CD14-positive monocyte (primary cell): ENCODE data around the gene OR8B8. TPM values are rescaled to one million over a fixed set of nuclear protein-coding genes. Genes with fewer than 3 reads are reported as not detected.

ENCODE experiments used
- DNase-seq, 3 donors: peaks; one replicate each; pipeline ENCODE4 v3.0.0-alpha.2; 2011 to 2022
- H2AFZ ChIP-seq: 2 replicates; pipeline ENCODE4 v1.6.0; 2012; ENCODE audit warnings: mild to moderate bottlenecking, low read depth, low read length, inconsistent platforms; ENCODE audit not compliant: insufficient read depth, poor library complexity, severe bottlenecking
- H3K27ac ChIP-seq, 2 donors: 1 replicate in 1 of 2; 2 replicates in 1 of 2; pipeline ENCODE4 v1.5.1; 2012 to 2013; ENCODE audit warnings: low read length in 2 of 2, control low read depth in 1 of 2, inconsistent platforms in 1 of 2, low read depth in 1 of 2, mild to moderate bottlenecking in 1 of 2
- H3K27me3 ChIP-seq, 2 donors: one replicate each; pipeline versions ENCODE4 v1.6.0 to v1.6.1; 2011 to 2013; ENCODE audit warnings: low read length in 2 of 2; ENCODE audit not compliant: control insufficient read depth in 2 of 2, insufficient read depth in 2 of 2
- H3K36me3 ChIP-seq, 2 donors: replicated peaks in 1 of 2; 1 replicate in 1 of 2; 2 replicates in 1 of 2; pipeline versions ENCODE4 v1.5.1 to v1.6.1; 2012 to 2013; ENCODE audit warnings: low read length in 2 of 2, control low read depth in 1 of 2, inconsistent platforms in 1 of 2, mild to moderate bottlenecking in 1 of 2; ENCODE audit not compliant: insufficient read depth in 2 of 2, control insufficient read depth in 1 of 2
- H3K4me1 ChIP-seq, 2 donors: 1 replicate in 1 of 2; 2 replicates in 1 of 2; pipeline versions ENCODE4 v1.5.1 to v1.6.1; 2012 to 2013; ENCODE audit warnings: low read length in 2 of 2, control low read depth in 1 of 2, inconsistent platforms in 1 of 2, mild to moderate bottlenecking in 1 of 2, moderate library complexity in 1 of 2; ENCODE audit not compliant: insufficient read depth in 2 of 2, control insufficient read depth in 1 of 2
- H3K4me2 ChIP-seq: replicated peaks from 2 replicates; pipeline ENCODE3; 2012; ENCODE audit warnings: low read length, moderate library complexity, mild to moderate bottlenecking; ENCODE audit not compliant: poor library complexity, severe bottlenecking; ENCODE audit errors: extremely low read depth
- H3K4me3 ChIP-seq, 3 experiments: fragments of 200-600 bp in 1 of 3; sonication (generic) in 1 of 3; replicated peaks in 1 of 3; 1 replicate in 2 of 3; 2 replicates in 1 of 3; pipeline ENCODE4 v1.5.1; 2011 to 2013; ENCODE audit warnings: low read length in 3 of 3, mild to moderate bottlenecking in 3 of 3, control low read depth in 2 of 3, low read depth in 2 of 3, inconsistent platforms in 1 of 3, moderate library complexity in 1 of 3
- H3K79me2 ChIP-seq: 2 replicates; pipeline ENCODE4 v1.6.0; 2012; ENCODE audit warnings: mild to moderate bottlenecking, control low read depth, inconsistent platforms, low read length, moderate library complexity; ENCODE audit not compliant: insufficient read depth
- H3K9ac ChIP-seq: 2 replicates; pipeline ENCODE4 v1.6.0; 2017; ENCODE audit warnings: low read length, mild to moderate bottlenecking; ENCODE audit not compliant: insufficient read depth, poor library complexity, severe bottlenecking
- H3K9me3 ChIP-seq, 2 donors: replicated peaks in 1 of 2; 1 replicate in 1 of 2; 2 replicates in 1 of 2; pipeline versions ENCODE4 v1.5.1 to v1.6.1; 2012 to 2013; ENCODE audit warnings: low read length in 2 of 2, control low read depth in 1 of 2; ENCODE audit not compliant: control insufficient read depth in 1 of 2, insufficient read depth in 1 of 2
- H4K20me1 ChIP-seq: 2 replicates; pipeline ENCODE4 v1.6.0; 2012; ENCODE audit warnings: mild to moderate bottlenecking, low read length, control low read depth, moderate library complexity; ENCODE audit not compliant: insufficient read depth
- H3K27ac Mint-ChIP-seq, 7 donors: one replicate each; pipeline ENCODE4 v1.8.0; 2020; ENCODE audit warnings: mild to moderate bottlenecking in 7 of 7, mixed read lengths in 7 of 7, moderate library complexity in 6 of 7, inconsistent platforms in 2 of 7
- H3K27me3 Mint-ChIP-seq, 3 donors: one replicate each; pipeline ENCODE4 v1.8.0; 2021 to 2022; ENCODE audit warnings: low read depth in 3 of 3, mild to moderate bottlenecking in 3 of 3, mixed read lengths in 3 of 3, moderate library complexity in 3 of 3, inconsistent platforms in 1 of 3
- H3K36me3 Mint-ChIP-seq, 2 donors: one replicate each; pipeline ENCODE4 v1.8.0; 2020; ENCODE audit warnings: mixed read lengths in 2 of 2, inconsistent platforms in 1 of 2, mild to moderate bottlenecking in 1 of 2
- H3K4me1 Mint-ChIP-seq: one replicate; pipeline ENCODE4 v1.8.0; 2020; ENCODE audit warnings: mild to moderate bottlenecking, mixed read lengths
- H3K4me3 Mint-ChIP-seq, 2 donors: one replicate each; pipeline ENCODE4 v1.8.0; 2020; ENCODE audit warnings: mild to moderate bottlenecking in 2 of 2, mixed read lengths in 2 of 2, moderate library complexity in 1 of 2
- H3K9me3 Mint-ChIP-seq, 7 donors: one replicate each; pipeline ENCODE4 v1.8.0; 2020 to 2022; ENCODE audit warnings: mixed read lengths in 7 of 7, mild to moderate bottlenecking in 6 of 7, moderate library complexity in 6 of 7, inconsistent platforms in 2 of 7
- WGBS: methylation state at CpG from one replicate; pipeline ENCODE4 v1.1.5; 2013; ENCODE audit warnings: missing lambda C conversion rate; ENCODE audit not compliant: insufficient coverage; 5-methylcytosine and 5-hydroxymethylcytosine counted together
- intact Hi-C, 2 donors: fragments of 100-400 bp; cut with micrococcal nuclease; formaldehyde crosslinking; loops; one replicate each; pipeline versions ENCODE4 v1.15.0 to v1.15.1; 2023
- polyA plus RNA-seq, 3 donors: library from polyadenylated mRNA; depleted of rRNA in 1 of 3; unstranded in 2 of 3; stranded (reverse) in 1 of 3; fragments of 300-500 nt in 2 of 3; fragments of >200 nt in 1 of 3; fragmentation: Illumina TruSeq in 2 of 3; gene quantifications; 1 replicate in 2 of 3; 2 replicates in 1 of 3; pipeline ENCODE4 v1.2.3, GENCODE V29; 2012 to 2021
- TF ChIP-seq, protein P1 (sequence below): fragments of 200-600 bp; IDR thresholded peaks from one replicate; pipeline ENCODE4 v1.8.0; 2022; ENCODE audit warnings: antibody characterized with exemption, mild to moderate bottlenecking

Gene OR8B8
- polyA plus RNA-seq, 3 donors, result not detected

DNA sequence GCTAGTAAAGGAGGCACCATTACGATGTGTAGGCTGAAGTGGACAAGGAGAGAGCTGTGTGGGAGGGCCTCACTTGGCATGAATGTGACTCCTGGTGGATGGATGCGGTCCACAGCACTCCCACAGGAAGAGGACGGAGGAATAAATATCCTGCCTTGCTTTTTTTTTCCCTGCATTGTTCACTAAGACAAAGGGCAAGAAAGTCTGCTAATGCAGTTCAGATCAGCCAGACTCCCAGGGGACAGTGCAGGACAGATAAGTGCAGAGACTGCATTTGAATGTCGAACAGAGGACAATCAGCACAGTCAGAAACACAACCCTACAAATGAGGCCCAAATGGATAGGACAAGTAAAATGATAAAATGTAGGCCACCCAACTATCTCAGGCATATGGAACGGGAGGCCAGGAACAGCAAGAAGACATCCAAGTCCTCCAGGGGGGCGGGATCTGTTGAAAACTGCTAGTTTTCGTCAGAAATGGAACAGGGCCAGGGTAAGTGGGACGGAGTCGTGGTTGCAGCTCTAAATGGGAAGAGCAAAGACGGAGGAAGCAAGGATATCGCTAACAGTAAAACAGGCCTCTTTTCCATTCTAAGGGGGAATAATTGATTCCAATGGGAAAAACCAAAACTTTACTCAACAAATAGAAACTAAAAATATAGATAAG, 25.2 kb upstream of the OR8B8 start:
- WGBS, result 96% methylated on average over 4 of the region's 11 CpGs
- intact Hi-C loops, result no loop called here

DNA sequence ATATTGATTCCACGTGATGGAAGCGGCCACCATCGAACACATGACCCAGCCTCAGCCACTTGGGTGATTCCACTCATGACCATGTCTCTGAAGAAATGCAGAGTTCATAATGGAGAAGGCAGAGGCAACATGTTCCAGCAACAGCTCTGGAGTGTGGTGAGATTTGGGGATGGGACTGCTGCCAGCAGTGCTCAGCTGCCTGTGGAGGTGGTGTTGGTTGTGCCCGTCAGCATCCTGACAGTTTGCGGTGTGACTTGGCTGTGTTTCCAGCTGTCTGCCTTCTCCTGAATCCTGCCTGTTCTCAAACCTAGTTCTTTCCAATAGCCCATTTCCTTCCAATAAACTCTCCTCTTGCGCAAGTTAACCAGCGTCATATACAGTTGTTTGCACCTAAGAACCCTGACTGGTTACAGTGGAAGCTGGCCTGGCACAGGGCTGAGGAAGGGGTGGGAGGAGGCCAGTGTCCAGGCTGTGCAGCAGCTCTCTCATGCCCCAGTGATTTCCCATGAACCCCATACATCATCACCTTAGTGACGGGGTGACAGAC, 22.0 kb upstream of the OR8B8 start:
- H3K36me3 Mint-ChIP-seq, result no peaks in the 10 kb centered on the region
- H3K79me2 ChIP-seq, result no peaks in the 10 kb centered on the region
- H3K4me2 ChIP-seq, result no peak overlapping the region
- no peak overlapping the region for H3K4me3 ChIP-seq
- WGBS, result 76% methylated on average over 4 of the region's 8 CpGs
- no peaks in the 10 kb centered on the region for H3K9me3 Mint-ChIP-seq
- no peak for DNase-seq
- peaks cover 2 to 3% (median 3%) of the 10 kb centered on the region in 3 donors for H3K27me3 Mint-ChIP-seq
- no peaks in the 10 kb centered on the region for H3K27me3 ChIP-seq
- H3K36me3 ChIP-seq, result no peaks in the 10 kb centered on the region
- no peak overlapping the region for H3K27ac Mint-ChIP-seq
- TF ChIP-seq, protein P1, sequence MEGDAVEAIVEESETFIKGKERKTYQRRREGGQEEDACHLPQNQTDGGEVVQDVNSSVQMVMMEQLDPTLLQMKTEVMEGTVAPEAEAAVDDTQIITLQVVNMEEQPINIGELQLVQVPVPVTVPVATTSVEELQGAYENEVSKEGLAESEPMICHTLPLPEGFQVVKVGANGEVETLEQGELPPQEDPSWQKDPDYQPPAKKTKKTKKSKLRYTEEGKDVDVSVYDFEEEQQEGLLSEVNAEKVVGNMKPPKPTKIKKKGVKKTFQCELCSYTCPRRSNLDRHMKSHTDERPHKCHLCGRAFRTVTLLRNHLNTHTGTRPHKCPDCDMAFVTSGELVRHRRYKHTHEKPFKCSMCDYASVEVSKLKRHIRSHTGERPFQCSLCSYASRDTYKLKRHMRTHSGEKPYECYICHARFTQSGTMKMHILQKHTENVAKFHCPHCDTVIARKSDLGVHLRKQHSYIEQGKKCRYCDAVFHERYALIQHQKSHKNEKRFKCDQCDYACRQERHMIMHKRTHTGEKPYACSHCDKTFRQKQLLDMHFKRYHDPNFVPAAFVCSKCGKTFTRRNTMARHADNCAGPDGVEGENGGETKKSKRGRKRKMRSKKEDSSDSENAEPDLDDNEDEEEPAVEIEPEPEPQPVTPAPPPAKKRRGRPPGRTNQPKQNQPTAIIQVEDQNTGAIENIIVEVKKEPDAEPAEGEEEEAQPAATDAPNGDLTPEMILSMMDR, result no peak
- intact Hi-C loops, result no loop called here
- H3K4me1 ChIP-seq, result no peaks in the 10 kb centered on the region
- H3K9me3 ChIP-seq, result no peaks in the 10 kb centered on the region
- H4K20me1 ChIP-seq, result no peaks in the 10 kb centered on the region
- H3K4me3 Mint-ChIP-seq, result no peak overlapping the region
- no peak overlapping the region for H2AFZ ChIP-seq
- H3K27ac ChIP-seq, result no peak overlapping the region
- no peak overlapping the region for H3K9ac ChIP-seq
- H3K4me1 Mint-ChIP-seq, result no peaks in the 10 kb centered on the region

More for the DNA sequence above, 25.2 kb upstream of the OR8B8 start:
- H4K20me1 ChIP-seq, result no peaks in the 10 kb centered on the region
- no peaks in the 10 kb centered on the region for H3K9me3 Mint-ChIP-seq
- no peak overlapping the region for H3K9ac ChIP-seq
- H3K9me3 ChIP-seq, result no peaks in the 10 kb centered on the region
- no peak overlapping the region for H3K27ac Mint-ChIP-seq
- H3K4me1 ChIP-seq, result no peaks in the 10 kb centered on the region
- no peaks in the 10 kb centered on the region for H3K27me3 ChIP-seq
- H3K4me2 ChIP-seq, result no peak overlapping the region
- DNase-seq, result no peak
- H3K4me1 Mint-ChIP-seq, result no peaks in the 10 kb centered on the region
- TF ChIP-seq, protein P1, result no peak
- no peak overlapping the region for H2AFZ ChIP-seq
- no peak overlapping the region for H3K27ac ChIP-seq
- no peaks in the 10 kb centered on the region for H3K36me3 ChIP-seq
- no peak overlapping the region for H3K4me3 Mint-ChIP-seq
- no peaks in the 10 kb centered on the region for H3K79me2 ChIP-seq
- H3K27me3 Mint-ChIP-seq, result peaks cover 0 to 4% (median 3%) of the 10 kb centered on the region in 3 donors
- no peaks in the 10 kb centered on the region for H3K36me3 Mint-ChIP-seq
- no peak overlapping the region for H3K4me3 ChIP-seq
